ENCODE data around the gene CARM1.
"Not testable (repeated sequence)": the region's sequence is repeated elsewhere in the genome, so short reads cannot be mapped to it uniquely, and the experiment has no call there.

CARM1 gene

DNA sequence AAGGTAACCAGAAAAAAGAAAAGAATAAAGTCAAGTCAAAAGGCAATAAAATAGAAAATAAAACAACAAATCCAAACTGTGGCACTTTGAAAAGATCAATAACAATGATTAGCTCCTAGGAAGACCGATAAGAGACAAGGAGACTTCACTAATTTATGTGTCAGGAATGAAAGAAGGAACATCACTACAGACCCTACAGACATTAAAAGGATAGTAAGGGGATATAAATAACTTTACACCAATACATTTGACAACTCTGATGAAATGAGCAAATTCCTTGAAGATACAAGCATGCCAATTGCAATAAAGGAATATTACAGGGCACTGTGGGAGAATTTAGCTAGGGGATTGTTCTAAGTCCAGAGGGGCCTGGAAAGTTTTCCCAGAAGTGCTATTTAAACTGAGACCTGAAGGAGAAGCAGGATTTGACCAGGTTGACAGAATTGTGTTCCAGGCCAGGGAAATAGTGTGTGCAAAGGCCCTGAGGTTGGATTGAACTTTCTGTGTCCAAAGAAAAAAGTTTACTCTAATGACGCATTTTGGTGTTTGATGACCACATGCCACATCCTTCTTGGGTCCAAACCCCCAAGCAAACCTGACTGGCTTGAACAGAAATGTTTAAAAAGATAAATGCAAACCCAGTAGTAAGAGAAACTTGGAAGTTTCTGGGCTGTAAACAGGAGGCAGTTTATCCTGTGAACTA lies 24.7 kb upstream of the CARM1 start:
- FAIRE-seq (no peak), DNase-seq (ENCODE audit: insufficient read length, low spot score) (no peak)

DNA sequence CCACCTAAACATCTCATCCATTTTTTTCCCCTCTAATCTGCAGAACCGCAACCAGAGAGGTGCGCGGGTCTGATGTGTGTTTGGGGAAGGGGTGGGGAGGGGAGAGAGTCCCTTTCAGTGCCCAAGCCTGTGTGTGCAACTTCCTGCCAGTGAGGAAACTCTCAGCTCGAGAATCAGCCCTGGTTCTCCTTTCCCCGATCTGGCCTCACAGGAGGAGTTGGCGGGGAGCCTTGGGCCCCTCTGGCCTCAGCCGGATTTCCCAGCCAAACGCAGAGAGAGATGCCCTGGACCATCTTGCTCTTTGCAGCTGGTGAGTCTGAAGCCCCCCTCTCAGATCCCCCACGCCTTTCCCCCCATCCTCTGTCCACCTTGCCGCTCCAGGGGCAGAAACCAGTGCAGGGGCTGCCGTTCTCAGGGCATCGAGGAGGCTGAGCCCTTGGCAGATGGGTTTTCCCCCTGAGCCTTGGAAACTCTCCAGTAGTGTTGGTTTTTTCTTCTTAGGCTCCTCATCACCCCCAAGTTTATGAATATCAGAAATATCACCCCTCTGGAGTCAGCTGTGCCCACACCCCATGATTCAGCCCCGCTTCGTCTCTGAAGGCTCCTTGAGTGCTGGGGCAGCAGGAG lies 23.0 kb upstream of the CARM1 start, which contains the start of gene C19orf38:
C19orf38 (plus strand) TSS at position 186 of the 627 bp plus-strand sequence; CDS start at position 280, 94 bp downstream.
- FAIRE-seq, result peak; percentile 62
- no peak for DNase-seq (ENCODE audit: insufficient read length, low spot score)

DNA sequence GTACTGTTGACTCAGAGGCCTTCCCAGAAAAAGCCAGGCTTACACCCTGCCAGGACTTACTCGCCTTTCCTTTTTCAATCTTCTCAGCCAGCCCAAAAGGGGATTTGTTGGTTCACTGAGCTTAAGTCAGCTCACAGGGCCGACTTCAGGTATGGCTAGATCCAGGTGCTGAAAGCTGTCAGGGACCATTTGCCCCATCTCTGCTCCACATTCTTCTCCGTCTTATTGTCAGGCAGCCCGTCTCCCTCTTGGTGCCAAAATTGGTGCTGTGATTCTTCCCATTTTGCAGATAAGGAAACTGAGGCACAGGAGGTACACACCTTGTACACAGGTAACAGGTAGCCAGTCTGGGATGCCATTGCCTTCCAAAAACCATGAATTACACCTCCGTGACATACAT lies 20.7 kb upstream of the CARM1 start:
- DNase-seq (ENCODE audit: insufficient read length, low spot score) (no peak), FAIRE-seq (no peak)

DNA sequence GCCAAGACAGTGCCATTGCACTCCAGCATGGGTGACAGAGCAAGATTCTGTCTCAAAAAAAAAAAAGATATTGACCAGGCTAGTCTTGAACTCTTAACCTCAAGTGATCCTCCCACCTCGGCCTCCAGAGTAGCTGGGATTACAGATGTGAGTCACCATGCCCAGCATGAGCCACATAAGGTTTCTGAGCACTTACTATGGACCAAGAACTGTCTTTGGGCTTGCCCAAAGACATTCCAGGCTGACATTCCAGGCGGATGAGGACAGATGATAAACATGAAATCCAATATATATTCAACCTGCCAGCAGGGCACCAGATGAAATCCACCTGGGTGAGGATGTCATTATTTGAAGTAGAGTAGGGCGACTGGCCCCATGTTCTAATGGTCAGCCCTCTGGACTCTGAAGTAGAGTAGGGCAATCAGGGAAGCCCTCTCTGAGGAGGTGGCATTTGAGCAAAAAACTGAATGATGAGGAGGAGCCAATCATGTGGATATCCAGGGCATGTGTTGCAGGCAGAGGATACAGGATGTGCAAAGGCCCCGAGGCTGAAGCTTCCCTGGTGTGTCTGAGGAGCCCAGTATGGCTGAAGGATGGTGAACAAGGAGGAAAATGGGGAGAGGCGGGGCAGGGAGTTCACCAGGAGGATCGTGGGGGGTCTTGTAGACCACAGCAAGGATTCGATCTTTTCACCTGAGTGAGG lies 19.1 kb upstream of the CARM1 start:
- DNase-seq (ENCODE audit: insufficient read length, low spot score), result no peak
- no peak for FAIRE-seq

DNA sequence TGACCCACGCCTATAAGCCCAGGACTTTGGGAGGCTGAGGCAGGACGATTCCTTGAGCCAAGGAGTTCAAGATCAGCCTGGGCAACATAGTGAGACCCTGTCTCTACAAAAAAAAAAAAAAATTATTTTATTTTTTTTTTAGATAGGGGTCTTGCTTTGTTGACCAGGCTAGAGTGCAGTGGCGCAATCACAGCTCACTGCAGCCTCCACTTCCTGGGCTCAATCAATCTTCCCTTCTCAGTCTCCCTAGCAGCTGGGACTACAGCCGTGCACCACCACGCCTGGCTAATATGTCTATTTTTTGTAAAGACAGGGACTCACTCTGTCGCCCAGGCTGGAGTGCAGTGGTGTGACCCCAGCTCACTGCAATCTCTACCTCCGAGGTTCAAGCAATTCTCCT lies 18.4 kb upstream of the CARM1 start:
- FAIRE-seq (no peak), DNase-seq (ENCODE audit: insufficient read length, low spot score) (no peak)

DNA sequence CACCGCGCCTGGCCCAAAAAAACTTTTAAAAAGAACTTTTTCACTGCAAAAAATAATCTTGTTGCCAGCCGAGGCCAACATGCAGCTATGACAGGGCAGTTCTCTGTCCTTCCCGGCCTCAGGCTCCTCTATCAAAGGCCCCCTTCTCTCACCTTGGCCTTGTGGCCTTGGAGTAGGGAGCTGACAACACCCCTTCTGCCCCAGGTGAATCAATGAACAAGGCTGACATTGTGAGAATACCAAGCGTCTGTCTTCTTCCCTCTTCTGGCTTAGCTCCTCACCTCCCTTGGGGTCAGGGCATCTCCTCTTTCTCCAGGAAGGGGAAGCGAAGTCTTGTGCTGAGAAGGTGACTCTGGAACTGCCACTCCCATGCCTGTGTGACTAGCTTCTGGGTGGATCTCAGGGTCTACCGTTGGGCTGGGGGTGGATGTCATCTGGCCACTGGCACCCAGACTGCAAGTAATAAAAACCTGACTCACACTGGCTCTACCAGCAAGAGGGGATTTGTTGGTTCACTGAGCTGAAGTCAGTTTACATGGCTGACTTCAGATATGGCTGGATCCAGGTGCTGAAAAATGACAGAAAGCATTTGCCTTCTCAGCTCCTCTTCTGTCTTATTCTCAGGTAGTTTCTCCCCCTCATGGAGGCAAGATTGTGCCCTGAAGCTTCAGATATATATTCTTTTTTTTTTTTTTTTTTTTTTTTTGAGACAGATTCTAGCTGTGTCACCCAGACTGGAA lies 16.8 kb upstream of the CARM1 start:
- no peak for FAIRE-seq
- DNase-seq (ENCODE audit: insufficient read length, low spot score), result no peak

DNA sequence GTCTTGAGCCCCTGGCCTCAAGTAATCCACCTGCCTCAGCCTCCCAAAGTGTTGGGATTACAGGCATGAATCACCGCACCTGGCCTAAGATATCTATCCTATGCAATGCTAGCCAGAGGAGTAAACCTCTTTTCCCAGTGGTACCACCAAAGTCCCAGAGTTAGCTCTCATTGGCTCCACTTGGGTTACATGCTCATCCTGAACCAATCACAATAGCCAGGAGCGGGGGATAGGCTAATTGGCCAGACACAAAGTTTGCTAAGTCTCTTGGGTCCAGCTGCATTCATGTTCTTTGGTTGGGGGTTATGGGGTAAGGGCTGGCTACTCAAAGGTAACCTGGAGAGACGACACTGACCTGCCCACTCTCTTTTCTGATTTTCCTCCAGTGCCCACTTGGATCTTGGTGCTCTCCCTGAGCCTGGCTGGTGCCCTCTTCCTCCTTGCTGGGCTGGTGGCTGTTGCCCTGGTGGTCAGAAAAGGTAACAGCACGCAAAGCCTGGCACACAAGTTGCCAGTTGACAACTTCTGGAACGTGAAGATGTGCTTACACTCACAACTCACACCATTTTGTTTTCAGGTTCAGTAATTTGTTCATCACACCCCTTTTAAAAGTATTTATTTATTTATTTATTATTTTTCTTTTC lies 15.4 kb upstream of the CARM1 start:
- FAIRE-seq, result no peak
- DNase-seq (ENCODE audit: insufficient read length, low spot score), result no peak

DNA sequence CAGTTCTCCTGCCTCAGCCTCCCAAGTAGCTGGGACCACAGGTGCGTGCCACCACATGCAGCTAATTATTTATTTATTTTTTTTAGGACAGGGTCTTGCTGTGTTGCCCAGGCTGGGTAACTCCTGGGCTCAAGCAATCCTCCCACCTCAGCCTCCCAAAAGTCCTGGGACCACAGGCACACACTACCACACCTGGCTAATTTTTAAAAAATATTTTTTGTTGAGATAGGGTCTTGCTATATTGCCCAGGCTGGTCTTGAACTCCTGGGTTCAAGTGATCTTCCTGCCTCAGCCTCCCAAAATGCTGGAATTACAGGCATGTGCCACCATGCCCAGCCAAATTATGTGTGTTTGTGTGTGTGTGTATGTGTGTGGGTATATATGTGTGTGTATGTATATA lies 14.5 kb upstream of the CARM1 start:
- FAIRE-seq; DNase-seq (ENCODE audit: insufficient read length, low spot score): not testable (repeated sequence)

DNA sequence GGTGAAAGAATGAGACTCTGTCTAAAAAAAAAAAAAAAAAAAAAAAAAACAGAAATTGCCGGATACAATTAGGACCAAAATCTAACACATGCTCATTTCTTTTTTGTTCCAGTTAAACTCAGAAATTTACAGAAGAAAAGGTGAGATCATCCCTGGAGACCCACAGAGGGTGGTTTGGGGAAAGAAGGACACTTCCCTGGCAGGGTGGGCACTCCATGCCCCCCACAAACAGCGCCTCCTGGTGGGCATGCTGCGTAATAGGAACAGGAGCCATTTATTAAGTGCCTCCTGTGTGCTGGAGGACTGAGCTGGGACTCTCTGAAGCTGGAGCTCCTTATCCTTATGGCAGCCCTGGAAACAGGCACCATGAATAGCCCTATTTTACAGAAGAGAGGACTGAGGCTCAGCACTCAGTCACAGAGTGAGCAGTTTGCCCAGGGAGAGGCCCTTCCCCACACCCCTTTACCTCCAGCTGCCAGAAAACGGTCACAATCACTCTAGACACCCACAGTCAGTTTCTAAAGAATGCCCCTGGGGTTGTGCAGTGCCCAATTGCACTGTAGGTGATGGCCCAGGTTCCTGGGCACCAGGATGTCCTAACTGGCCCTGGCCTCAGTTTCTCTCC lies 13.0 kb upstream of the CARM1 start:
- DNase-seq (ENCODE audit: insufficient read length, low spot score) (no peak), FAIRE-seq (no peak)

DNA sequence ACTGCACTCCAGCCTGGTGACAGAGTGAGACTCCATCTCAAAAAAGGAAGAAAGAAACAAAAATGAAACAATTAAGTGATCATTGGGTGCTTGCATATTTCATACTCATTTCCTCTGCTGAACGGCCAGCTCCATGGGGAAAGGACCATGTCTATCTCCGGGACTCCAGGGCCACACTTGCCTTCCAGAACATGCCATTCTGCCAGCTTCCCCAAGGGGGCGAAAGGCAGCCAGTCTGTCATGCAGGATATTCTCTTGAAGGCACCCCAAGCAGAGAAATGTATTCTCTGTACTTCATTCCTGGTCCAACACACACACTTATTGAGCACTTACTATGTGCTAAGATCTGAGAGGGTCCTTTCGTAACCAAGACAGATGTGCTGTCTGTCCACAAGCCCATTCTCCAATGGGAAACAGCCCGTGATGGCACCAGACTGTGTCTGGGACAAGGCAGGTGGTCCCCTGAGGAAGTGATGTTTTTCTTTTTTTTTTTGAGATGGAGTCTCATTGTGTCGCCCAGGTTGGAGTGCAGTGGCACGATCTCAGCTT lies 10.2 kb upstream of the CARM1 start:
- no peak for FAIRE-seq
- no peak for DNase-seq (ENCODE audit: insufficient read length, low spot score)

DNA sequence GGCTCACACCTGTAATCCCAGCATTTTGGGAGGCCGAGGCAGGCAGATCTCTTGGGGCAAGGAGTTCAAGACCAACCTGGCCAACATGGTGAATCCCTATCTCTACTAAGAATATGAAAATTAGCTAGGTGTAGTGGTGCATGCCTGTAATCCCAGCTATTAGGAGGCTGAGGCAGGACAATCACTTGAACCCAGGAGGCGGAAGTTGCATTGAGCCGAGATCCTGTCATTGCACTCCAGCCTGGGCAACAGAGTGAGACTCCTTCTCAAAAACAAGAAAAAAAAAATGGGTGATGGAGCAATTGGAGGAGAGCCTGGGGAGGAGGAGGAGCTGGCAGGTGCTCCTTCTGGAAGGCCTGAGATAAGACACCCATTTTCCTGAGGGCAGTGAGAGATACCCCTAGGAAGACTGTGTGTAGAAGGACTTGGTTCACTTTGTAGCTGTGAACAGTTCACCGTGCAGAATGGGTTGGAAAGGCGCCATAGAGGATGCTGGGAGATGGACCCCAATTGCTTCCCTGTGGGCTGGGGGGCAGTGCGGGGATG lies 8.7 kb upstream of the CARM1 start:
- no peak for FAIRE-seq
- DNase-seq (ENCODE audit: insufficient read length, low spot score), result no peak

DNA sequence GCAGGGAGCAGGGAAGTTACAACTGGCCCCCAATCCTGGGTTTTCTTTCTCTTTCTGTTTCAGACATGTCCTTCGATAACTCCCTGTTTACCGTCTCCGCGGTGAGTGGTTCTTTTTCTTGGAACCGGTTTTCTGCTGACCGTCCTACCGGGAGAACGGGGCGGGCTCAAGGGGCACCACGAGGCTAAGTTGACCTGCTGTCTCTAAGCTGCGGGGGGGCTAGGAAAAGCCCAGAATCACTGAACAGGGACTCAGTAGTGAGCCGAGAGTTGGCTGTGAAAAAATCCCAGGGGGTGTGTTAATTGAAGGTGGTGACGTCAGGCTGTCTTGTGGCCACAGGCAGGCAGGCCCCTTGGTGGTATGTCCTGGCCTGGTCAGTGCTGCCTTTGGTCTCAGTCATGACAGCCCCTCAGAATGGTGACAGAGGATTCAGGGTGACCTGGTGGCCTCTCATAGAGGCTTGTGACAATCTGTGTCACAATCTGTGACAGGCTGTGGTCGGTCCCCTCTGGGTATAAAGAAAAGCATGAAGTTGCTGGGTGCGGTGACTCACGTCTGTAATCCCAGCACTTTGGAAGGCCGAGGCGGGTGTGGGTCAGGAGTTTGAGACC lies 8.1 kb upstream of the CARM1 start:
- no peak for FAIRE-seq

DNA sequence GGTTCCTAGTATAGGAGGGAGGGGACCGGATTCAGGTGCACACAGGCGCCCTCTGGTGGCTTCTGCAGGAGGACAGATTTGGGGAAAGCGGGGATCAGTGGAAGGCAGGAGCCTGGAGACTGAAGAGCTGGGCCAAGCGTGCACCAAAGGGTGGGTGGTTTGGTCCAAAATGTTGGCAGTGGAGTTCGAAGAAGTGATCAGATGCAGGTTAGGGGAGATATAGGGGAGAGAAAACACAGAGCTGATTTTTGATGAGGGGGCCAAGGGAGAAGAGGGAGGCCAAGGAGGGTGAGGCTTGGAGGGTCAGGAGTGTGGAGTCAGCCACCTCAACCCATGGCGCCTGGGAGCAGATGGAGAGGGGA lies 6.8 kb upstream of the CARM1 start:
- DNase-seq (ENCODE audit: insufficient read length, low spot score) (no peak), FAIRE-seq (peak; percentile 90)

More for the DNA sequence above, 8.1 kb upstream of the CARM1 start:
- no peak for DNase-seq (ENCODE audit: insufficient read length, low spot score)

DNA sequence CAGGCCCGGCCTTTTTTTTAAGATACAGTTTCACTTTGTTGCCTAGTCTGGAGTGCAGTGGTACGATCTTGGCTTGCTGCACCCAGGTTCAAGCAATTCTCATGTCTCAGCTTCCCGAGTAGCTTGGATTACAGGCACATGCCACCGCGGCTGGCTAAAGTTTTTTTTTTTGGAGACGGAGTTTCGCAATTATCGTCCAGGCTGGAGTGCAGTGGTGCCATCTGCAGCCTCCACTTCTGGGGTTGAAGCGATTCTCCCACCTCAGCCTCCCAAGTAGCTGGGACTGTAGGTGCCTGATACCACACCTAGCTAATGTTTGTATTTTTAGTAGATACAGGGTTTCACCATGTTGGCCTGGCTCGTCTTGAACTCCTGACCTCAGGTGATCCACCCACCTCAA lies 4.9 kb upstream of the CARM1 start:
- FAIRE-seq, result no peak

DNA sequence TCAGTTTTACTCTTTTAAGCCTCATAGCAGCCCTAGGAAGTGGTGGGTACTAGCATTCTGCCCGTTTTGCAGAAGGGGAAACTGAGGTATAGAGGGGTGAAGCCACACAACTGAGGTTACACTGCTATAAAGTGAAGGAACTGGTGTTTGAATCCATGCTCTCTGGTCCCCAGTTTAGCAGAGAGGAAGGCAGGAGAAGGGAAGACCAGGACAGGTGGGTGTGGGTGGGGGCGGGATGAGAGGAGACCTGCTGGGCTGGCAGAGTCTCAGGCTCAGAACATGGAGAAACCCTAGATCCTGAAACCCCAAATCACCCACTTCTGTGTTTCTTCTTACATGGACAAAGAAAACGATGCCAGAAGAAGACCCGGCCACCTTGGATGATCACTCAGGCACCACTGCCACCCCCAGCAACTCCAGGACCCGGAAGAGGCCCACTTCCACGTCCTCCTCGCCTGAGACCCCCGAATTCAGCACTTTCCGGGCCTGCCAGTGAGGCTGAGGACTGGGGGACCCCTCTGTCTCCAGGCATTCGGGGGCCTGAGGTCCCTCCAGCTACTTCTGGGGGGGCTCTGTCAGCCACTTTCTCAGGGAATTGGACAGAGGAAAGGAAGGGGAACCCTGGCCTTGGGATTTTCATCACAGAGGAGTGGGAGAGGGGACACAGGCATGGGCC lies 2.3 kb upstream of the CARM1 start:
- FAIRE-seq (no peak), DNase-seq (ENCODE audit: insufficient read length, low spot score) (no peak)

More for the DNA sequence above, 4.9 kb upstream of the CARM1 start:
- DNase-seq (ENCODE audit: insufficient read length, low spot score), result no peak

DNA sequence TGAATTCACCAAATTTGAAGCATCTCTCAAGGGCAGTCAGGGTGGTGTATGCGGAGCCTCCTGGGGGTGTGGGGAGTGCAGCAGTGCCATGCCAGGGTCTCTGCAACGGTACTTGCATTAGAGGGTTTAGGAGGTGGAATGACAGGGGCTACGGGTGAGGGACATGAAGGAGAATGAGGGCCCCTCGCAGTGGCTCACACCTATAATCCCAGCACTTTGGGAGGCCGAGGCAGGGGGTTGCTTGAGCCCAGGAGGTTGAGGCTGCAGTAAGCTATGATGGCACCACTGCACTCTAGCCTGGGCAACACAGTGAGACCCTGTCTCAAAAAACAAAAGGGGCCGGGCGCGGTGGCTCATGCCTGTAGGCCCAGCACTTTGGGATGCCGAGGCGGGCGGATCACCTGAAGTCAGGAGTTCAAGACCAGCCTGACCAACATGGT lies 1.5 kb upstream of the CARM1 start:
- FAIRE-seq, result not testable (repeated sequence)

DNA sequence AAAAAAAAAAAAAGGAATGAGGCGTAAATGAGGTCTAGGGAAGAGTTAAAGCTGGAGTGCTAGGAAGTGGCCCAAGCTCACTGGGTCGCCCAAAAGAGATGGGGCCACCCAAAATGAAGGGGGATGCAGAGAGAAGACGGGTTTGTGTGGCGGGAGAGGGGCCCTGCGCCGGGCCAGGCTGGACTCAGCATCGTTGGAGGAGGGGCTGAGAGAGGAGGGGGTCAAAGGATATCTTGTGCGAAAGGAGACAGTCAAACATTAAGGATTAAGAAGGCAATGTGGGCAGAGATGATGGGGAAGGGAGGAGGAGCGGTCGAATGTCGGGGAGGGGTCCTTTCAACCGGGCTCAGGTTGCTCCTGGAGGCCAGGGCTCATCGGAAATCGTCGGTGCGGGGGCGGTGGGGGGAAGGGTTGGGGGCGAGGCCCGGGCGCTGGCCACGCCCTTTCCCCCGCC lies 825 bp upstream of the CARM1 start:
- DNase-seq (ENCODE audit: insufficient read length, low spot score) (no peak), FAIRE-seq (no peak)

More for the DNA sequence above, 1.5 kb upstream of the CARM1 start:
- not testable (repeated sequence) for DNase-seq (ENCODE audit: insufficient read length, low spot score)

DNA sequence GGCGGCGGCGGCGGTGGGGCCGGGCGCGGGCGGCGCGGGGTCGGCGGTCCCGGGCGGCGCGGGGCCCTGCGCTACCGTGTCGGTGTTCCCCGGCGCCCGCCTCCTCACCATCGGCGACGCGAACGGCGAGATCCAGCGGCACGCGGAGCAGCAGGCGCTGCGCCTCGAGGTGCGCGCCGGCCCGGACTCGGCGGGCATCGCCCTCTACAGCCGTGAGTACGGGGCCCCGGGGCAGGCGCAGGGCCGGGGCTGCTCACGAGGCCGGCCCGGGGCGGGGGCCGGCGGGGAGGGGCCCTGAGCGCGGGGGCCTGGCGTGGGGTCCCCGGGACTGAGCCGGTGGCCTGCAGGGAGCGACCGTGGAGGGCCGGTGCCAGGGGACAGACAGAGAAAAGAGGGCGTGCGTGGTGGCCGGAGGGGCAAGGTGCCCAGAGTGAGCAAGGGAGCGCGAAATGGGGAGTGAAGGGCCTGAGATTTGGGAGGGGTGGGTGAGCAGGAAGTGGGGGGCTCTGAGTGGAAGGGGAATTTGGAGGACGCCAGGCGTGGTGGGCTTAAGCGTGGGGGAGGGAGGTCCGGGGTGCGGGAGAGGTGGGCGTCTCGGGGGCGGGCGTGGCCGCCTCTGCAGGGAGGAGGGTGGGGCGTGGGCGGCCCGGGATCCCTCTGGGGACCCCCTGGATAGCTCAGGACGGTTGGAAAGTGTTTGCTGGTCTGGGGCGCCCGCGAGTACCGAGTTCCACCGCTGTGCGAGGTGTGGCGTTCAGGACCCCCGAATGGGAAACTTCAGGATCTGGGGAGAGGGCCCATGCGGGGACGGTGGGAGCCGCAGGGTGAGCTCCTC lies 575 bp downstream of the CARM1 start:
- FAIRE-seq (no peak), DNase-seq (ENCODE audit: insufficient read length, low spot score) (no peak)
